Keratinocyte (primary cell): ENCODE results near the gene UTP3.

Source experiments
- CTCF ChIP-seq, 3 experiments: IDR thresholded peaks in 1 of 3; conservative IDR thresholded peaks in 1 of 3; optimal IDR thresholded peaks in 1 of 3; 2 replicates in 2 of 3; 3 replicates in 1 of 3; pipeline versions ENCODE3 to v1.5.1; 2011; ENCODE audit warnings: low read length in 3 of 3, mild to moderate bottlenecking in 3 of 3, moderate library complexity in 2 of 3, control low read depth in 1 of 3, inconsistent platforms in 1 of 3; ENCODE audit not compliant: insufficient read depth in 2 of 3; ENCODE audit errors: extremely low read depth in 1 of 3
- EZH2 ChIP-seq: IDR thresholded peaks from one replicate; pipeline ENCODE4 v1.6.1; 2012; ENCODE audit warnings: inconsistent platforms, mild to moderate bottlenecking, low read length, moderate library complexity

- TF ChIP-seq CTCF (optimal IDR thresholded peaks at IDR 0.05 in 1 of 3, IDR thresholded peaks at IDR 0.05 in 1 of 3, conservative IDR thresholded peaks at IDR 0.05 in 1 of 3; ENCODE audit: extremely low read depth in 1 of 3, insufficient read depth in 2 of 3, low read length in 3 of 3) (no peak), EZH2 (no peak)
These were observed 46.0 kb downstream of the UTP3 start for GRCh38 chr4:70734168-70734954.
